Measurements from ENCODE around the gene ARHGAP25.
"Not testable (repeated sequence)": the region's sequence is repeated elsewhere in the genome, so short reads cannot be mapped to it uniquely, and the experiment has no call there.

Gene ARHGAP25

DNA sequence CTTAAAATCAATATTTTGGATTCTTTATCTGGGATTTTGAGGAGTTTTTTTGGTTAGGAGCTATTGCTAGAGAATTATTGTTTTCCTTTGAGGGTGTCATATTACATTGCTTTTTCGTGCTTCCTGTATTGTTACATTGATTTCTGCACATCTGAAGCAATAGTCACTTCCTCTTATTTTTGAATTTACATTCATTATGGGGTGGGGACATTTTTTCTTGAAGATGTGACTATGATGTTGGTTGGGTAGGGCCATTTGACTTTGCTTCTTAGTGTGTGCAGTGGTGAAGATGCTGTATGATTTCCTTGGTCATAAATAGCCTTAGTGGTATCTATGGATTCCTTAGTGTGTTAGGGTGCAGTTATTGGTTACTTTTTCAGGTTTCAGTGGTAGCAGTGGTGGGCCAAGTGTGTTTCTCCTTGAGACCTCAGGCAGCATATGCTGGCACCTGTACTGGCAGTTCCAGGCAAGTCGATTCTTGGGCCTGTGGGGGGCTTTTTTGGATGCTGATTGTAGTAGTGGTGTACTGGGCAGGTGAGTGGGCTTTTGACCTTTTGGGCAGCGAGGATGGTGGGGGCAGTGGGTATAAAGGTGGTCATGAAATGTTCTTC, 61.8 kb downstream of the ARHGAP25 start:
- no peak for DNase-seq (ENCODE audit: low read depth, low spot score)

DNA sequence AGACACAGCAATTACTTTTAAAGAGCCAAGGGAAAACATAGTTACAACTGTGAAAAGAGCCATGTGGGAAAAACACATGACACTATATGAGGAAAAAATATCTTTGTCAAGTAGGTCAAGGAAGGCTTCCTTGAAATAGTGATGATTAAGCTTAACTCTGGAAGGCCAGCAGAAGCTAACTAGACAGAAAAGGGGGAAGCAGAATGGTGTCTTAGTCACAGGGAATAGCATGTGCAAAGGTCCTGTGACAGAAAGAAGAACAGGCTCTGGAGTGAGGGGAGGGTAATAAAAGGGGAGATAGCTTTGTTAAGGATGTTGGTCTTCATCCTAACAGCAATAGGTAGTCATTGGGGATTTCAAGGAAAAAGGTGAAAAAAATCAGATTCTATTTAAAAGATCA, 64.0 kb downstream of the ARHGAP25 start:
- DNase-seq (ENCODE audit: low read depth, low spot score): no peak

DNA sequence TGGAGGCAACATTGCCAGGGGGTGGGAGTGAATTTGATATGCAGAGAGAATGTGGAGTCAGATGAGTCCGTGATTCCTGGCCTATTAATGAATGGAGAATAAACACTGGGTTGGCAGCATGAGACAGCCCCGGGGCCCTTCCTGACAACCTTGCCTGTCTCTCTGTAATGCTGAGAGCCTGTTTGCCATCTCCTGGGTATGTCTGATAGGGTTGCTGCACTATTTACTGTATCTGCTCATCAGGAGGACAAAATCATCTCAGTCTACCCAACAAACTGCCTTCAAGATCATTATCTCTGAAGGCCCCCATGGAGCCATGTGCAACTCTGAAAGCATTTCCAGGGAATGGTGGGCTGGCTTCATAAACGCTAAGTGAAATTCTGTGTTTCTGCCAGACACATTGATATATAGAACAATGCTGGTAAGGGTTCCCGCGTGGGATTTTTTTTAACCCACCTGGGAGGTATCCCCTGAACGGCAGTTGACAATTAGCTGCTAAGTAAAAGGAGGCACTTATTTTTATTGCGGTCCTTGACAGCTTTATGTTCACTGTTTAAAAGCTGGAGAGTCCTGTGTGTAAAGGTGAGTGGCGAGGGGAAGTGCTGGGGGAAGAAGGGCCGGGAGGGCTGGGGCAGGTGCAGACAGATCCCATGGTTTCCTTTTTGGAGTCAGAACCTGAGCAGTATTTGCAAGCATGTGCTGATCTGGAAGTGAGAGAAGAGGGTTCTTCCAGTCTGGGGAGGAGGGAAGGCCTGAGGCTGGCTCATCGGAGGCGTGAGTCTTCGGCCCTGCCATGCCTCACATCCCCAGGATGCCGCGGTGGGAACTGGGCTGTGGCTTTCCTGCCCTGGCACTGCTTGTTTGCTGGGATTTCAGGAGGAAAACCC, 64.8 kb downstream of the ARHGAP25 start:
- no peak for DNase-seq (ENCODE audit: low read depth, low spot score)

DNA sequence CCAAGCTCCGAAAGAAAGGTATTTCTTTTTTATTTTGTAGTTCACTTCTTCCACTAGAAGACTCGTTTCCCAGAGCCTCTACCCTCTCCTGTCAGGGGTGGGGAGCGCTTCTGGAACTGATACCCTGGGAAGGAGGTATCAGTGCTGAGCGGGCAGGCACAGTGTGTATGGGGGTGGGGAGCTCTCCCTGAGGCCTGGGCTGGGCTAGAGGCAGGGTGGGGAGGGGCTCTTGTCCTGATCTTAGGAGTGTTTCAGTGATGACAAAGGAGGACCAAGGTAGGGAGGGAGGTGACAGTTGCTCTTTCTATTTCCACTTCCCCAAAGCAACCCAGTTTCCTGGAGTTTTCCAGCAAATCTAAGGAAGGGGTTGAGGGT, 65.4 kb downstream of the ARHGAP25 start:
- DNase-seq (ENCODE audit: low read depth, low spot score): no peak

DNA sequence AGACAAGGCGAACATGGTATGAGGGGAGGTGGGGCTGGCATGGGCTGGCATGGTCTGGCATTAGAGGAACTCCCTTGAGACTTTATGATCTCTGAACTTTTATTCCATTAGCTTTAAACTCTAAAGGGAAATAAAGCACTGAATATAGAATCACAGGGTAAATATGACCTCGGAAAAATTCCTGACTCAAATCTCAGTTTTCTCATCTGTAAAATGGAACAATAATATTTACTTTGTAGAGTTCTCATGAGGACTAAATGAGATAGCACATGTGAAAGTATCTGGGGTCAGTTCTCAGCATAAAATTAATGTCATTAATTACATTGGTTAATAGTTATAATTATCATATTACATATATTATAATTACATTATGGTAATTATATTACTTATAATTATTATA, 65.9 kb downstream of the ARHGAP25 start:
- DNase-seq (ENCODE audit: low read depth, low spot score): no peak

DNA sequence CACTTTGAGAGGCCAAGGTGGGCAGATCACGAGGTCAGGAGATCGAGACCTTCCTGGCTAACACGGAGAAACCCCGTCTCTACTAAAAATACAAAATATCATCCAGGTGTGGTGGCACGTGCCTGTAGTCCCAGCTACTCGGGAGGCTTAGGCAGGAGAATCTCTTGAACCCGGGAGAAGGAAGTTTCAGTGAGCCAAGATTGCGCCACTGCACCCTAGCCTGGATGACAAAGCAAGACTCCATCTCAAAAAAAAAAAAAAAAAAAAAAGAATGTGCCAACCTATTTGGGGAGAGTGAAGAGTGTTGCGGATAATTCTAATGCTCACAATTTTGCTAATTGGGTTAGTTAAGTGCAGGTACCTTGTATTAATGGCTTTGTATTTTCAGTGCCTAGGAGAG, 67.5 kb downstream of the ARHGAP25 start:
- DNase-seq (ENCODE audit: low read depth, low spot score): not testable (repeated sequence)

DNA sequence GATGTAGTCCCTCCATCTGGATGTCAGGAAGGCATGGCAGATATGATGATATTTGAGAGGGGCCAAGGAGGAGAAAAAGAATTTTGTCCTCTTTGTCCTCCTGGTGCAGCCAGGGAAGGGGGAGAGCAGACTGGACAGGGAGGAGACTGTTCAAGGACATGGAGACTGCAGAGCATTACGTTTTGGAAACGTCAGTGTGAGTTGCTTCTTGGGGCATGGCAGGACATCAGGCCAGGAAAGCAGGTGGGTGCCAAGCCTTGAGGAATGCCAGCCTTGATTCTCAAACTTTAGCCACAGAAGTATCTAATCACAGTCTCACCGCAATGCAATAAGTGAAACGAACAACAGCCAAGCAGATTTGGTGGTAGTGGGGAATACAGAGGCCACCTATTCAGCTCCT, 70.4 kb downstream of the ARHGAP25 start:
- DNase-seq (ENCODE audit: low read depth, low spot score): no peak

DNA sequence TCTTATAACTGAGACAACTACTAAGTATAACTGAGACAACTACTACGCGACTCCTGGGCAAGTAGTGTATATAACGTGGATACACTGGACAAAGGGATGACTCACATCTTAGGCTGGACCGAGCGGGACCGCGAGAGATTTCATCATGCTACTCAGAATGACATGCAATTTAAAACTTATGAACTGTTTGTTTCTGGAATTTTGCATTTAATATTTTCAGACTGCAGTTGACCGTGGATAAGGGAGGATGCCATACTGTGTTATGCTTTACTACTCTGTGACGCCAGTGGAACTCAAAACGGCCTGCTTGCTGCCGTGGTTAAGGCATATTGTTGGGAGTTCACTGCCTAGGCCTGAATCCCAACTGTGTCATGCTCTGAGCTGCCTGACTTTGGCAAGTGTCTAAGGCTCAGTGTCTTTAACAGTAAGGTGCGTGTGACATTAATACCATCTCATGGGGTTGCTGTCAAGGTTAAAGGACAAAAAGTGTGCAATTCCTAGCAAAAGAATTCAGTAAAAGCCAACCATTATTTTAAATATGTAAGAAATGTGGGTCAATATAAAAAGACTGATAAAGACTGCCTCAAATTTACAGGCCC, 72.0 kb downstream of the ARHGAP25 start:
- no peak for DNase-seq (ENCODE audit: low read depth, low spot score)

DNA sequence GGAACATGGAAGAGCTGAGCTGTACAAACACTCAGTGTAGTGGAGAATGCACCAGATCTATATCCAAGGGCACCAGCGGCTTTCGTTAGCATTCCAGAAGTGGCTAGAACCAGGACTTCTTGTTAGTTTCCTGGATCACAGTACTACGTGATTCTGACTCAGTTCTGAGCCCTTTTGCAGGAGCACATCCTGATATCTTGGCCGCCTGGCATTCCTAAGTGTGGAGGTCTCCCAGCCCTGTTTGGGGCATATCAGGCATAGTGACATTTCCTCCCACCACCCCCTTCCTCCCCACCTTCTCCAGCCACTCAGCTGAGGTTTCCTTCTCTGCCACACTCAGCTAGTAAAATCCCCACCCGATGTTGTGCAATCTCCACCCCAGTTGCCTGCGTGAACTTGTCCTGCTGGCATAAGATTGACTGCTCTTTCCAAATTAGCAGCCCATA, 73.2 kb downstream of the ARHGAP25 start:
- DNase-seq (ENCODE audit: low read depth, low spot score): no peak

DNA sequence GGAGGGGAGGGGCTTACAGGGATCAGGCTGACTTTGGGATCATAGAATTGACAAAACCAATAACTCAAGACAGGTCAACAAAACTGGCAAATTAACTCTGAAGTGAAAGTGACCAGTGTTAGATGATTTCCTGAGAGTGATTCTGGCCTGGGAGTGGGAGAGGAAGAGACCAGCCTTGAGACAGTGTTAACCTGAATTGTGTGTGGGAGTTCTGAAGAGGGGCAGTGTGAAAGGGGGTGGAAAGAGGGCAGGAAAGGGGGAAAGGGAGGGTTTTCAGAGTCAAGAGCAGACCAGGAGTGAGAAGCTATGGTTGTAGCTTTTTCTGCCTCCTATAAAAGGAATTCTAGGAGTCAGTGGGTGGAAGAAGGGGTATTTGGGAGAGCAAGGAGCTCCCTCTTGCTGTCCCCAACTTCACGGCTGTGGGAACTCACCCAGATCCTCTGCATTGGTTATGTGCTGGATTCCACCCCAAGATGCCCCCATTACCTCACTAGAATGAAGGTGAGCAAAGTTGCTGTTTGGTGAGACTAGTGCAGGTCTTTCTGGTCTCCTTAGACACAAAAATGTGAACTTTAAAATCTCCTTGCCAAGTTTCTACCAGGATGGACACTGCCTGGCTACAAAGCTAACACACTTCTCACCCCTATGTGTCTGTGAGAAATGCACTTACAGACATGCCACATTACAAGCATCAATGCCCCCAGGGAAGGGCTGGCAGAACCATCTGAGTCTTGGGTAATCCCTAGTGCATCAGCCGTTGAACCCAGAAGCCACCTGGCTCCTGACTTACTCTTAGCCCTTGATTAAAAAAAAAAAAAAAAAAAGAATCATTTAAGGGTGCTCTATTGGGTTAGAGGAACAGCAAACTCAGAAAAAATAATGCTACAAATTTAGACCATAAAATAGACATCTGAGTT, 75.0 kb downstream of the ARHGAP25 start:
- DNase-seq (ENCODE audit: low read depth, low spot score): no peak

DNA sequence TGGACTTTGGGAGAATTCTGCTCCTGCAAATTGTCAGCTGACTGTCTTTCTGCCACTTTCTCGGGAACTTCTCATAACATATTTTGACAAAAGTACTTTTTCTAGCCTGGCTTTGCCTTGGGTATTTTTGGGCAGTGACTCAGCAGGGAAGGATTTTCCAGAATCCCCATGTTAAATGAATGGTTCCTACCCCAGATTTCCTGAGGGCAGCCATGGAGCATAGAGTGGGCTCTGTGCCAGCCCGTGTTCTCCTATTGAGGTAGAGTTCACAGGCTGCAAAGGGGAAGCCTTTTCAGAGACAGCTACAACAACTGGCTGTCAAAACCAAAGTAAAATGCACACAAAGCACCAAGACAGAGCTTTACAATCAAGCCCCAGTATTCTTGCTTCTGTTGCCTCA, 76.8 kb downstream of the ARHGAP25 start:
- DNase-seq (ENCODE audit: low read depth, low spot score): no peak

DNA sequence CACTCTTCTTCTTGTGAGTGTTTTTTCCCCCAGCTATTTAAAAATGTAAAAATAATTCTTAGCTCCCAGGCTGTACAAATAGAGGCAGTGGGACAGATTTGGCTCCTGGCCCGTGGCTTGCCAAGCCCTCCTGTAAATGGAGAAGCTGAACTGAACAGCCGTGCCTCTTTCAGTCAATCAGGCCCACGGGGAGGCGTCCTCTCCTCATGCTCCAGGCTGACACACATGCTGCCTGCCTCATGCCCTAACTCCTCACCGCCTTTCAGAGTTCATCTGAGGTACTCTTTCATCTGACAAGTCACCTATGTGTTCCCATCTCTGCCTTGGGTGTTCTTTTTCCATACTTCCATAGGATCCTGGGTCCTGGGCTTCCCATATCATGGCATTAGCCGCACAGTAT, 77.6 kb downstream of the ARHGAP25 start:
- DNase-seq (ENCODE audit: low read depth, low spot score): no peak

DNA sequence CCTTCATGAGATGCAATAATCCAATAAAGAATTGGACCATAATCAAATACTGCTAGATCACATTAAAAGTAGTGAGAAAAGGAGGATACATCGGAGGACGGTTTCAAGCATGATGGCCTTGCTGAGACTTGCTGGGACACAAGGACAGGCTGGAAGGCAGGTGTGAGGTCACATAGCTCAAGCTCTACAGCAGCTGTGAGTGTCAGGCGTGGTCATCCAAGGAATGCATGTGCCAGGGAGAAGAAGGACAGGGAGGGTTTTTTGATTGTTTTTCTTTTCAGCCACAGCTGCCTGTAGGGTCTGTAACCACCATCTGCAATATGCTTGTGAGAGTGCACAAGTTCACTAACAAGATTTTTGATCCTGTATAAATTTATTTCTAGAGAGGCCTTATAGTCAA, 79.0 kb downstream of the ARHGAP25 start:
- no peak for DNase-seq (ENCODE audit: low read depth, low spot score)

DNA sequence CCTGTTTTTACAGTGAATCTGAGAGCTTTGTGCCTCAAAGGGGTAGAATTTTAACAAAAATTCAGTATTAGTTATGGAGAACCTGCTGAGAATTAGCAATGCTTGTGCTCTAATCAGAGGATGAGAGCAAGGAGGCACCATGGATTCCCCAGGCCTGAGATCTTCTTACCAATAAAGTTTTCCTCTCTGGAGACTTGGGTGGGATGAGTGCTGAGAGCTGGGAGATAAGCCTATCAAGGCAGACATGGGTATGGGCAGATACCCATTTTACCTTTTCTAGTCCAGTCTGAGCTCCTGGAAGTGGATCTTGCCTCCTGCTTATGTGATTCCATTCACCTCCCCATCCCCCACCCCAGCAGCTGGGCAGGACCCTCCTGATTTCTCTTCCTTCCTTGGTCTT, 82.7 kb downstream of the ARHGAP25 start:
- DNase-seq (ENCODE audit: low read depth, low spot score): no peak

DNA sequence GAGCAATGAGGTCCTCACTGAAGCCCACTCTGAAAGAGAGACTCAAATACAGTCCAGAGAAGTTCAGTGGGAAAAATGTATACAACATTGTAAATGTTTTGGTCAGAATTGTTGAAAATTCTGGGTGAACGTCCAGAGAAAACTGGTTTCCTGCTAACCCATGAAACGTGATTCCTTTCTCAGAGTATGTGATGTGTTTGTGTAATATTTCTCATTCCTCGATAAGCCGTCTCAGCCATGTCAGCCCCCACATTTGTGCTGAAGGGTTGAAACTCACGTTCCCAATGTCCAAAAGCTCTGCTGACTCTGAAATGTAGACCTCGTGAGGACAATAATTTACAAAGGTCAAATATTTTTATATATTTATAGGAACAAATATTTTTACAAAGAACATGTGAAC, 84.9 kb downstream of the ARHGAP25 start:
- no peak for DNase-seq (ENCODE audit: low read depth, low spot score)

DNA sequence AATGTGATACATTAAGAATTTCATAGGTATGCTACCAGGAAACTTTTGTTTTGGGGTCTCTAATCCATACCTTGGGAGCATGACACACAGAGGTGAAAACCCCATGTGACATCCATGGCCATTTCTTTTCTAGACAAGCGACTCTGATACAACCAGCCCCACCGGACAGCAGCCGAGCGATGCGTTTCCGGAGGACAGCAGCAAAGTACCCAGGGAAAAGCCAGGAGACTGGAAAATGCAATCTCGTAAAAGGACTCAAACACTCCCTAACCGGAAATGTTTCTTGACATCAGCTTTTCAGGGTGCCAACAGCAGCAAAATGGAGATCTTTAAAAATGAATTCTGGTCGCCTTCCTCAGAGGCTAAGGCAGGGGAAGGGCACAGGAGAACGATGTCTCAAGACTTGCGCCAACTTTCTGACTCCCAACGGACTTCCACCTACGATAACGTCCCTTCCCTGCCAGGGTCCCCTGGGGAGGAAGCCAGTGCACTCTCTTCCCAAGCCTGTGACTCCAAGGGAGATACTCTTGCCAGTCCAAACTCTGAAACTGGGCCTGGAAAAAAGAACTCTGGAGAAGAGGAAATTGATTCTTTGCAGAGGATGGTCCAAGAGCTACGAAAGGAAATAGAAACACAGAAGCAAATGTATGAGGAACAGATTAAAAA, 87.7 kb downstream of the ARHGAP25 start:
- no peak for DNase-seq (ENCODE audit: low read depth, low spot score)

DNA sequence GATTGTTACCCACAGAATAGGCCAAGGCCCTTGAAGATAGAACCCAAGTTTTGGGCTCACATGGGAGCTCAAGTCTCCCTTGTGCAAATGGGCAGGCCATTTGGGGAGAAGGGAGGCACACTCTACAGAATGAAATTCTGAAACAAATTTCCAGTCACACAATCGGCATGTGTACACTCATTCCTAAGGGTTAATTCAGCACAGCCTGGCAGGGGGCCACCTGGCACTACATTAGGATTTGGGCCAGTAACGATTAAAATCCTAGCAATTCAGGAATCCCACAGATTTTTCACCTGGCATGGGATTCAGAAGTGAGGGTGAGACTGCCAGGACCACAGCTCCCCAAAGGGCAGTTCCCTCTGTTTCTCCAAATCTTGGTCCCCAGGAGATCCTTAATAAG, 90.2 kb downstream of the ARHGAP25 start:
- no peak for DNase-seq (ENCODE audit: low read depth, low spot score)

DNA sequence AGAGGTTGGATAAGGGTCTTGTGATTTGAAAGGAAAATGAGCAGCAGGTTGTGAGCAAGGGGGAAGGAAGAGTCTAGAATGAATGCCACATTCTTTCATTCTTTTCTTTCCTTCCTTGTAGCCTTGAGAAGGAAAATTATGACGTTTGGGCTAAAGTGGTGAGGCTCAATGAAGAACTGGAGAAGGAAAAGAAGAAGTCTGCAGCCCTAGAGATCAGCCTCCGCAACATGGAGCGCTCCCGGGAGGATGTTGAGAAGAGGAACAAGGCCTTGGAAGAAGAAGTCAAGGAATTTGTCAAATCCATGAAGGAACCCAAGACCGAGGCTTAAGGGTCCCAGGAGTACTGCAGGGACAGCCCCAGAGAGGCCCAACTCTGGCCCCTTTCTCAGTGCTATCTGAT, 91.3 kb downstream of the ARHGAP25 start:
- DNase-seq (ENCODE audit: low read depth, low spot score): no peak

DNA sequence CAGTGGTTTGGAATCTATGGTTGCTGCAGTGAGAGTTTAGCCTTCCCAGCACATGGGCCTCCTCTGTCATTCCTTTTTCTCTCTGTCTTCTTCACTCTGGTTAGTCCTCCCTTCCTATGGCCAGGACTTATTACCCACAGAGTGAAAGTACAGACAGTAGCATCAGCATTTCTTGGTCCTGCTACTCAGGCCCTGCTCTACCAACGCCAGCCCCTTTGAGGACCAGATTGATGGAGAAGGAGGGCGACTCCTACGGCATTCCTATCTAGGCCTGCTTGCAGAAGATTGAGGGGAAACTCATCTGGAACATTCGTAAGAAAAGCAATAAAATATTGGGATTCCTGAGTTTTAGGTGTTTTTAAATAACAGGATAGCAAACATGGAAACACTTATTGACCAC, 93.1 kb downstream of the ARHGAP25 start:
- no peak for DNase-seq (ENCODE audit: low read depth, low spot score)

DNA sequence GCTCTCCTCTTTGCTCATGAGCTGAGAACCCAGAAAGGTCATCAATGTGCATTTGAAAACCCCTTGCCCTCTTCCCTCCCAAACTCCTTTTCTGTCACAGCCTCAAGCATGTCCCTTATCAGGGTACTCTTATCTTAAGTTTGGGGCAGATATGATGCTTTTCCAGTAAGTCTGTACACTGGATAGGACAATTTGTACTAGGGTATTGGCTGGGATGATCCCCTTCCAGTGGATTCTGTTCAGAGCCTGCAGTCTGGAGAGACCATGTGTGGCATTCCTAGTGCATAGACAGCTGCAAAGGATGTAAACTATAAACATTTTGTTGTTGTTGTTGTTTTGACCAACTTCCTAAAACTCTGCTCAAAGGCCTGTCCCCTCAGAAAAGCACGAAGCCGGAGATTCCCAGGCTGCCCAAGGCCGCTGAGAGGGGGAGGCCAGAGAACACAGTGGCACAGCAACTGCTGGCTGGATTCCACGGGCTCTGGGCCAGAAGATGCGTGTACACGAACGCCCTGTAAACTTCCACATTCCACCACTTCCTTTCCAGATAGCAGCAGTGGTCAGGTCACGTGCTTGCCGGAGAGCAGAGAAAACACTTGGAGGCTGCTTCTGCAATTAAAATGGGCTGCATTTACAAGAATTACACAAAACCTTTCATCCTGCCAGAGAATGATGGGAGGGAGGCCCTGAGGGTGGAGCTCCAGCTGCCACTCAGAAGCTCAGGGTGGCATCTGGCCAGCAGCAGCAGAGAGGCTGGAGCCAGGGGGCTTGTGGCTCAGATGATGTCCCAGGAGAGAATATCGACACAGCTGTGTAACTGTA, 94.5 kb downstream of the ARHGAP25 start:
- no peak for DNase-seq (ENCODE audit: low read depth, low spot score)

All from iPS DF 19.7 (cell line).